NCI-H1694 (cell line): Measurements from ENCODE around the gene RHOT1.

Experiments
- DNase-seq: peaks from one replicate; lab custom pipeline; 2025; lab: John Stamatoyannopoulos, UW

The RHOT1 gene

DNA sequence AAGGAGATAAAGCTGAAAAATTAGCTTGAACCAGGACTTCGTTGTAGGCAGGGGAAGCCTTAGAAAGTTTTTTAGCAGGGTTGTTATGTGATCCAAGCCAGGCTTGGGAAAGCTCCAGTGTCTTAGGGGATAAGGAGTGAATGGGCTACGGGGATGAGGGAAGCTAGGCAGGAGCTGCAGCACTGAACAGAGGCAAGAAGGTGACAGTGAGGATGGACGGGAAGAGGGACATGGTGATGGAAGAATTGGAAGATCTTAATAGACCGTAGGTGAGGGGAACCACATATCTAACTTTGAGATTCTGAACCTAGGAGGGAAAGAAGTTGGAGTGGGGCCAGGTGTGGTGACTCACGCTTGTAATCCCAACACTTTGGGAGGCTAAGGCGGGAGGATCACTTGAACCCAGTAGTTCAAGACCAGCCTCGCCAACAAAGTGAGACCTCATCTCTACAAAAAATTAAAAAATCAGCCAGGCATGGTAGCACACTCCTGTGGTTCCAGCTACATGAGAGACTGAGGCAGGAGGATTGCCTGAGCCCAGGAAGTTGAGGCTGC, 126.5 kb downstream of the RHOT1 start:
- no peak for DNase-seq

DNA sequence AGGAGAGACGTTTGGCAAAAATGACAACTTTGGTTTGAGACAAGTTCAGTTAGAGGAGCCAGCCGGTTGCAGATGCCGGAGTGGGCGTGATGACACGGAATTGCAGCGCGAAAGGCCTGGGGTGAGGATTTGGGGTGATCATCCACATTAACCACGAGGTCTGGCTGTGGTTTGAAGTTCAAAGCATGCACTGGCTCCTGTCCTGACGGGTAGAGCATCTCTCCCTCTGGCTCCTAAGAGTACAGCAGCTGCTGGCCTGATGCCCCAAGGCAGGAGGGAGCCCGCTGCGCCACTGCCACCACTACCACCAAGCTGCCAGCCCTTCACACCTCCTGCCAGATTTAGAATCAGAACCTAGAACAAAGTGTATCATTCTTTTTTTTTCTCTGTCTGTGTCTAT, 127.1 kb downstream of the RHOT1 start:
- DNase-seq: peak; percentile 73

DNA sequence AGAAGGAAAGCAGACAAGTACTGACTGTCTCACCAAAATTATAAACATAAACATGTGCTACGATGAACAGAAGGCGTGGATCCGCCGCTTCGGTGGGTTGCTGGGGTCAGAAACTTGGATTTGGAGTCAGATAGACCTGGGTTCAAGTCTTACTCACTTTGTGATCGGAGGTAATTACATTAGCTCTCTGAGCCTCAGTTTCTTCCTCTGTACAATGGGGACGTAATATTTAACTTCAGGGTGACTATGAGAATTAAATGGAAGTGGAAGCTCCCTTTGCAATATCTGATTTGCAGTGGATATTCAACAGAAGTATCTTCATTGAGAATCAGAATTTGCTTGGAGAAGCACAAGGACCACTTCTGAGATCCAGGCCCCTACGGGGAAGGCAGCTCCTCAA, 129.5 kb downstream of the RHOT1 start:
- DNase-seq: no peak

DNA sequence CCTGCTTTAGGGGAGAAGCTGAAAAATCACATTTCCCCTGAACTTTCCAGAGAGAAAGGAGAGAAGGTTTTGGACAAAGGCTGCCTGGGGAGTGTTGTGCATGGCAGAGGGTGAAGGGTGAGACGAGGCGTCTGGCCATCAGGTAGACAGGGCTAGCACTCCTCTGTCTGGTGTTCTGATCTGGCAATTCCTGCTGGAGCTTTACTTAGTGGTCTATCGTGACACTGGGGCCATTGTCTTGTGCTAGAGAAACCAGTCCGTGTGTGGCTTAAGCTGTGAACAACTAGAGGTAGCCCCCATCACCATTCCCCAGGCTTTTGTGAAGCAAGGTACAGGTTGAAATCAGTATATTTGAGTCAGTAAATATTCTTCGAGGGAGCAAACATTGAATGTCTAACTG, 131.8 kb downstream of the RHOT1 start:
- DNase-seq: no peak

DNA sequence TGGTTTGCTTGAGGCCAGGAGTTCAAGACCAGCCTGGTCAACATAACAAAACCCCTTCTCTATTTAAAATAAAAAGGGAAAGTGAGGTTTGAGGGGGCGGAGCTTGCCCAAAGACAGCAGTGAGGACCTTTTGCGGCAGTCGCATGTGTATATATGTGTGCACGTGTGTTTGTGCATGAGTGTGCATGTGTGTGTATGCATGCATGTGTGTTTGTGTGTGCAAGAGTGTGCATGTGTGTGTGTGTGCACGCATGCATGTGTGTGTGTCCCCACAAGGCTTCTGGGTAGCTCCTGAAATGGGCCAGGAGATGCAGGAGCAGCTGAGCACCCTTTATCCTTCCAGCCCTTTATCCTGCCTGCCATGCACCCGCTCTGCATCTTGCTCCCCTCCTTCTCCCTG, 132.3 kb downstream of the RHOT1 start:
- no peak for DNase-seq
